Measurements from ENCODE around the gene RLN3. TPM values are rescaled to one million over a fixed set of nuclear protein-coding genes. Genes with fewer than 3 reads are reported as not detected.
A peak's percentile ranks its signal among the peaks of the same experiment; 100 is the strongest.

The RLN3 gene
- total and polyA plus RNA-seq, 4 donors, result not detected

DNA sequence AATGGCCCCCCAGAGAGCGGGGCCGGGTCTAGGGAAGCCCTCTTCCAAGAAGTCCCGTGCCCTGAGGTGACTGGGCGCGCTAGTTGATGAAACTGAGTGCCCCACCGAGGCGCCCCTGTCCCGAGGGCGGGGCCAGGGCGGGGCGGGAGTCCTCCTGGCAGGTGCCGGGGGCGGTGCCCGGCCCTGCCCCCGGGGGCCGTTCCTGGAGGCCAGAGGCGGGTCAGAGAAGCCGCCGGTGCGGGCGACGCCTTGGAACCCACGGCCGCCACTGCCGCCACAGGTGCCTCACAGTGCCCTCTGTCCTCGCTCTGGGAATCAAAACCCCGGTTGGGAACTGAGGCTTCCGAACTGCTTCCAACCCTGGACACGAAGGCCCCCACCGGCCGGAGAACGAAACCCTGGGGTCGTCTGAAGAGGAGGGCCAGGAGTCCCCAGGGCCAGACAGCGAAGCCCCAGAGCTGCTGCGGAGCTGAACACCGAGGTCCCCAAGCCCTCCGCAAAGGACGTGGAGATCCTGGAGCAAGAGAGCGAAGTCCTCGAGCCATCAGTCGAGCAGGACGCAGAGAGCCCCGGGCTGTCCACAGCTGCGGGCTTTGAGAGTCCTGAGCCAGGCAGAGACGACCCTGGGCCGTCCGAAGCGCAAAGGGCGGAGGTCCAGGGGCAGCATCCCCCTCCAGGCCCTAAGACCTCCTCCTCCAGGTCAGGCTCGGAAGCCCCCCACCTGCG lies 44.8 kb downstream of the RLN3 start, which contains the start of gene MISP3:
MISP3 (plus strand) TSS at position 252 of the 726 bp plus-strand sequence. CDS start 524 bp downstream, outside the sequence.
- peak within 1 kb of the TSS; percentile 70 for H3K4me3 ChIP-seq (ENCODE audit: low read depth, low read length)
- H3K4me1 ChIP-seq (ENCODE audit: control insufficient read depth, insufficient read depth, low read length), result peaks cover 39% of the 10 kb centered on the region
- 1% methylated on average over 51 of the region's 51 CpGs for WGBS (ENCODE audit: insufficient coverage)
- H3K9me3 ChIP-seq (ENCODE audit: control insufficient read depth, insufficient read depth, low read length), result no peaks in the 10 kb centered on the region
- peaks cover 2% of the 10 kb centered on the region for H3K27me3 ChIP-seq (ENCODE audit: control insufficient read depth, insufficient read depth, low read length)
- peak in 2 of 6 donors; percentile 25 to 43 for DNase-seq (ENCODE audit: low read depth in 4 of 6, low spot score in 6 of 6)
- H3K27ac ChIP-seq (ENCODE audit: low read depth, low read length), result peak within 1 kb of the TSS; percentile 89
- H3K36me3 ChIP-seq (ENCODE audit: control insufficient read depth, insufficient read depth, low read length), result peaks cover 4% of the 10 kb centered on the region

- Histone ChIP-seq H3K36me3 (ENCODE audit: control insufficient read depth, insufficient read depth, low read length) (peaks cover 4% of the 10 kb centered on the region), H3K27ac (ENCODE audit: low read depth, low read length) (peak overlapping the region; percentile 89)
- under 1% methylated on average over 106 of the region's 106 CpGs for whole genome bisulfite sequencing (ENCODE audit: insufficient coverage)
Observed at GRCh38 chr19:14073261-14073924, 45.4 kb downstream of the RLN3 start.

GRCh38 chr19:14073925-14074838 lies 46.2 kb downstream of the RLN3 start:
- Histone ChIP-seq H3K4me3 (ENCODE audit: low read depth, low read length) (peak overlapping the region; percentile 70), H3K36me3 (ENCODE audit: control insufficient read depth, insufficient read depth, low read length) (peaks cover 4% of the 10 kb centered on the region), H3K9me3 (ENCODE audit: control insufficient read depth, insufficient read depth, low read length) (no peaks in the 10 kb centered on the region), H3K4me1 (ENCODE audit: control insufficient read depth, insufficient read depth, low read length) (peaks cover 39% of the 10 kb centered on the region), H3K27me3 (ENCODE audit: control insufficient read depth, insufficient read depth, low read length) (peaks cover 2% of the 10 kb centered on the region), H3K27ac (ENCODE audit: low read depth, low read length) (peak overlapping the region; percentile 89)
- DNase-seq (ENCODE audit: low read depth in 4 of 6, low spot score in 6 of 6), result peak in 2 of 6 donors; percentile 60 to 74
- 2% methylated on average over 37 of the region's 44 CpGs for WGBS (ENCODE audit: insufficient coverage)

More at GRCh38 chr19:14073261-14073924, 45.4 kb downstream of the RLN3 start:
- peak in 2 of 6 donors; percentile 86 to 87 for DNase-seq (ENCODE audit: low read depth in 4 of 6, low spot score in 6 of 6)
- no peaks in the 10 kb centered on the region for H3K9me3 ChIP-seq (ENCODE audit: control insufficient read depth, insufficient read depth, low read length)
- H3K4me1 ChIP-seq (ENCODE audit: control insufficient read depth, insufficient read depth, low read length), result peaks cover 39% of the 10 kb centered on the region
- H3K27me3 ChIP-seq (ENCODE audit: control insufficient read depth, insufficient read depth, low read length), result peaks cover 2% of the 10 kb centered on the region
- H3K4me3 ChIP-seq (ENCODE audit: low read depth, low read length), result peak overlapping the region; percentile 70

DNA sequence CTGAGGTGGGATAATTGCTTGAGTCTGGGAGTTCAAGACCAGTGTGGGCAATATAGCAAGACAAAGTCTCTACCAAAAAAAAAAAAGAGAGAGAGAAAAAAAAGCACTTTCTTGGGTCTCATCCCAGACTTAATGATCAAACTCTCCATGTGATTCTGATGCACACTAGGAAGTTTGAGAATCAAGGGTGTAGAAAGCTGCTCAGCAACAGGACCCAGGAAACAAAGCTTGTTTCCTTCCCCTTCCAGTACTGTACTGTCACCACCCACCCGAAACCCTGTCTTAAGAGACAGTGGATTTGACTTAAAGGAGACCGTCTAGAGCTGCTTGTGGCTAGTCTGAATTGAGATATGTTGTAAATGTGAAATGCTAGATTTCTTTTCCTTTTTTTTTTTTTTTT lies 50.5 kb downstream of the RLN3 start:
- Histone ChIP-seq H3K27me3 (ENCODE audit: control insufficient read depth, insufficient read depth, low read length) (no peaks in the 10 kb centered on the region), H3K9me3 (ENCODE audit: control insufficient read depth, insufficient read depth, low read length) (no peaks in the 10 kb centered on the region), H3K4me1 (ENCODE audit: control insufficient read depth, insufficient read depth, low read length) (peaks cover 44% of the 10 kb centered on the region), H3K36me3 (ENCODE audit: control insufficient read depth, insufficient read depth, low read length) (peaks cover 4% of the 10 kb centered on the region), H3K4me3 (ENCODE audit: low read depth, low read length) (no peak overlapping the region), H3K27ac (ENCODE audit: low read depth, low read length) (no peak overlapping the region)
- WGBS (ENCODE audit: insufficient coverage), result no CpG with 5 or more reads among the region's 2 CpGs
- DNase-seq (ENCODE audit: low read depth in 4 of 6, low spot score in 6 of 6), result no peak

Other genes with a start within 250 kb of the RLN3 start
- gene ZSWIM4, start 232.7 kb upstream of the RLN3 start, total RNA-seq, result 1 to 10 TPM; 2.9 to 4.0 TPM
- 10 to 100 TPM in 1 of 2 donors, 1 to 10 TPM in 1; 9.4 to 10.5 TPM for gene ZSWIM4, start 232.7 kb upstream of the RLN3 start, polyA plus RNA-seq (ENCODE audit: insufficient read length in 2 of 2)
- gene NANOS3, start 151.0 kb upstream of the RLN3 start, total RNA-seq, result 10 to 100 TPM in 1 of 2 donors, not detected in 1; 11.2 TPM
- gene NANOS3, start 151.0 kb upstream of the RLN3 start, polyA plus RNA-seq (ENCODE audit: insufficient read length in 2 of 2), result 10 to 100 TPM; 23.1 to 24.6 TPM
- 1 to 10 TPM; 3.3 to 7.2 TPM for gene BRME1, start 122.0 kb upstream of the RLN3 start, total RNA-seq
- gene BRME1, start 122.0 kb upstream of the RLN3 start, polyA plus RNA-seq (ENCODE audit: insufficient read length in 2 of 2), result 10 to 100 TPM; 14.7 to 15.5 TPM
- gene CC2D1A, start 121.9 kb upstream of the RLN3 start, total RNA-seq, result 10 to 100 TPM; 11.8 to 27.4 TPM
- gene CC2D1A, start 121.9 kb upstream of the RLN3 start, polyA plus RNA-seq (ENCODE audit: insufficient read length in 2 of 2), result 100 to 1,000 TPM in 1 of 2 donors, 10 to 100 TPM in 1; 81.1 to 112 TPM
- gene PODNL1, start 89.7 kb upstream of the RLN3 start, total RNA-seq, result 1 to 10 TPM in 1 of 2 donors, under 1 TPM in 1; 0.30 to 1.2 TPM
- gene PODNL1, start 89.7 kb upstream of the RLN3 start, polyA plus RNA-seq (ENCODE audit: insufficient read length in 2 of 2), result 1 to 10 TPM; 5.0 to 7.5 TPM
- 10 to 100 TPM; 10.9 to 25.3 TPM for gene DCAF15, start 75.6 kb upstream of the RLN3 start, total RNA-seq
- gene DCAF15, start 75.6 kb upstream of the RLN3 start, polyA plus RNA-seq (ENCODE audit: insufficient read length in 2 of 2), result 10 to 100 TPM; 45.3 to 49.9 TPM
- gene RFX1, start 21.8 kb upstream of the RLN3 start, total RNA-seq, result 1 to 10 TPM; 2.6 to 5.8 TPM
- gene RFX1, start 21.8 kb upstream of the RLN3 start, polyA plus RNA-seq (ENCODE audit: insufficient read length in 2 of 2), result 10 to 100 TPM; 14.5 to 16.2 TPM
- gene IL27RA, start 3.6 kb downstream of the RLN3 start, total RNA-seq, result 1 to 10 TPM; 4.1 to 4.7 TPM
- gene IL27RA, start 3.6 kb downstream of the RLN3 start, polyA plus RNA-seq (ENCODE audit: insufficient read length in 2 of 2), result 1 to 10 TPM; 5.6 to 5.7 TPM
- gene PALM3, start 33.9 kb downstream of the RLN3 start, total RNA-seq, result 1 to 10 TPM; 1.7 to 4.0 TPM
- 10 to 100 TPM; 26.8 to 27.3 TPM for gene PALM3, start 33.9 kb downstream of the RLN3 start, polyA plus RNA-seq (ENCODE audit: insufficient read length in 2 of 2)
- 1 to 10 TPM; 1.2 to 5.2 TPM for gene MISP3, start 44.6 kb downstream of the RLN3 start, total RNA-seq
- gene MISP3, start 44.6 kb downstream of the RLN3 start, polyA plus RNA-seq (ENCODE audit: insufficient read length in 2 of 2), result 10 to 100 TPM; 10.9 to 12.4 TPM
- gene C19orf67, start 57.6 kb downstream of the RLN3 start, total RNA-seq, result under 1 TPM in 1 of 2 donors, not detected in 1; 0.22 TPM
- under 1 TPM in 1 of 2 donors, not detected in 1; 0.21 TPM for gene C19orf67, start 57.6 kb downstream of the RLN3 start, polyA plus RNA-seq (ENCODE audit: insufficient read length in 2 of 2)
- 10 to 100 TPM; 19.9 to 34.9 TPM for gene SAMD1, start 62.6 kb downstream of the RLN3 start, total RNA-seq
- 10 to 100 TPM; 78.6 to 83.1 TPM for gene SAMD1, start 62.6 kb downstream of the RLN3 start, polyA plus RNA-seq (ENCODE audit: insufficient read length in 2 of 2)
- 10 to 100 TPM; 44.1 to 77.8 TPM for gene PRKACA, start 89.6 kb downstream of the RLN3 start, total RNA-seq
- 100 to 1,000 TPM; 145 to 161 TPM for gene PRKACA, start 89.6 kb downstream of the RLN3 start, polyA plus RNA-seq (ENCODE audit: insufficient read length in 2 of 2)
- gene ASF1B, start 108.4 kb downstream of the RLN3 start, total RNA-seq, result 10 to 100 TPM in 1 of 2 donors, 1 to 10 TPM in 1; 2.7 to 11.5 TPM
- 1 to 10 TPM; 8.4 to 8.8 TPM for gene ASF1B, start 108.4 kb downstream of the RLN3 start, polyA plus RNA-seq (ENCODE audit: insufficient read length in 2 of 2)
- gene ADGRL1, start 178.0 kb downstream of the RLN3 start, total RNA-seq, result 10 to 100 TPM; 31.9 to 55.6 TPM
- gene ADGRL1, start 178.0 kb downstream of the RLN3 start, polyA plus RNA-seq (ENCODE audit: insufficient read length in 2 of 2), result 100 to 1,000 TPM; 128 to 140 TPM